PC-9 (cell line): ENCODE measurements around the gene FSIP1. TPM values are rescaled to one million over a fixed set of nuclear protein-coding genes. Genes with fewer than 3 reads are reported as not detected.

Experiments
- BruUV-seq: library from RNA; stranded (reverse); fragments of 400-500 nt; replicated peaks from 2 replicates; lab custom pipeline; 2021; lab: Mats Ljungman, UMichigan
- CTCF ChIA-PET: fragments of 300-600 bp; sonication (Branson Sonifier 250); formaldehyde crosslinking; loops from one replicate; lab custom pipeline; 2022; ENCODE audit warnings: antibody characterized with exemption; lab: Charles Lee
- POLR2A ChIA-PET: fragments of 300-600 bp; sonication (Branson Sonifier 250); formaldehyde crosslinking; loops from one replicate; lab custom pipeline; 2022; ENCODE audit warnings: antibody characterized with exemption; ENCODE audit not compliant: unreplicated experiment; lab: Charles Lee
- DNase-seq, 2 experiments: peaks; one replicate each; pipeline versions ENCODE4 v3.0.0 to v3.0.0-alpha.2; 2015 to 2022; ENCODE audit warnings: mixed read lengths in 1 of 2
- H2AFZ ChIP-seq: fragments of 200-600 bp; sonication (generic); 2 replicates; pipeline ENCODE4 v1.8.1; 2017; ENCODE audit warnings: antibody characterized with exemption
- H3F3A ChIP-seq: fragments of 200-600 bp; sonication (generic); 2 replicates; pipeline ENCODE4 v1.8.1; 2017; ENCODE audit warnings: antibody characterized with exemption, mild to moderate bottlenecking, low read depth; ENCODE audit not compliant: insufficient read depth
- H3K27ac ChIP-seq: fragments of 200-600 bp; sonication (generic); 2 replicates; pipeline ENCODE4 v1.6.1; 2016; ENCODE audit warnings: mixed run types
- H3K27me3 ChIP-seq: fragments of 200-600 bp; sonication (generic); 2 replicates; pipeline ENCODE4 v1.6.1; 2016; ENCODE audit warnings: low read depth, mixed run types; ENCODE audit not compliant: insufficient read depth
- H3K36me3 ChIP-seq: fragments of 200-600 bp; sonication (generic); 2 replicates; pipeline ENCODE4 v1.6.1; 2016; ENCODE audit warnings: low read depth, mixed run types
- H3K4me1 ChIP-seq: fragments of 200-600 bp; sonication (generic); replicated peaks from 2 replicates; pipeline ENCODE4 v1.6.1; 2016; ENCODE audit warnings: mixed run types; ENCODE audit not compliant: insufficient read depth
- H3K4me2 ChIP-seq: fragments of 200-600 bp; sonication (generic); 2 replicates; pipeline ENCODE4 v1.6.1; 2017; ENCODE audit warnings: mixed run types
- H3K4me3 ChIP-seq: fragments of 200-600 bp; sonication (generic); 2 replicates; pipeline ENCODE4 v1.6.1; 2016; ENCODE audit warnings: mixed run types
- H3K79me2 ChIP-seq: fragments of 200-600 bp; sonication (generic); 2 replicates; pipeline ENCODE4 v1.6.1; 2017; ENCODE audit warnings: low read depth, mixed run types
- H3K9me2 ChIP-seq: fragments of 200-600 bp; sonication (generic); 2 replicates; pipeline ENCODE4 v1.8.1; 2017; ENCODE audit warnings: mild to moderate bottlenecking; ENCODE audit not compliant: insufficient read depth
- H3K9me3 ChIP-seq: fragments of 200-600 bp; sonication (generic); 2 replicates; pipeline ENCODE4 v1.8.1; 2016; ENCODE audit warnings: low read depth; ENCODE audit not compliant: insufficient read depth
- H4K20me1 ChIP-seq: fragments of 200-600 bp; sonication (generic); 2 replicates; pipeline ENCODE4 v1.8.1; 2017; ENCODE audit not compliant: insufficient read depth
- EZH2 ChIP-seq: fragments of 200-600 bp; sonication (generic); IDR thresholded peaks from 2 replicates; pipeline ENCODE4 v1.8.0; 2017; ENCODE audit warnings: antibody characterized with exemption, low read depth
- intact Hi-C: fragments of 100-400 bp; cut with micrococcal nuclease; formaldehyde crosslinking; loops from one replicate; pipeline ENCODE4 v1.10.0; 2022; ENCODE audit not compliant: unreplicated experiment
- total RNA-seq: library from RNA; stranded (reverse); gene quantifications from 2 replicates; pipeline ENCODE4 v1.2.3, GENCODE V29; 2021
- TF ChIP-seq, protein P1 (sequence below): fragments of 200-600 bp; sonication (generic); conservative IDR thresholded peaks from 2 replicates; pipeline ENCODE4 v1.6.1; 2017; ENCODE audit warnings: mixed run types, antibody characterized with exemption, mild to moderate bottlenecking, moderate library complexity

The FSIP1 gene
- total RNA-seq, 1 experiment from 2014 or later: 1.2 TPM

DNA sequence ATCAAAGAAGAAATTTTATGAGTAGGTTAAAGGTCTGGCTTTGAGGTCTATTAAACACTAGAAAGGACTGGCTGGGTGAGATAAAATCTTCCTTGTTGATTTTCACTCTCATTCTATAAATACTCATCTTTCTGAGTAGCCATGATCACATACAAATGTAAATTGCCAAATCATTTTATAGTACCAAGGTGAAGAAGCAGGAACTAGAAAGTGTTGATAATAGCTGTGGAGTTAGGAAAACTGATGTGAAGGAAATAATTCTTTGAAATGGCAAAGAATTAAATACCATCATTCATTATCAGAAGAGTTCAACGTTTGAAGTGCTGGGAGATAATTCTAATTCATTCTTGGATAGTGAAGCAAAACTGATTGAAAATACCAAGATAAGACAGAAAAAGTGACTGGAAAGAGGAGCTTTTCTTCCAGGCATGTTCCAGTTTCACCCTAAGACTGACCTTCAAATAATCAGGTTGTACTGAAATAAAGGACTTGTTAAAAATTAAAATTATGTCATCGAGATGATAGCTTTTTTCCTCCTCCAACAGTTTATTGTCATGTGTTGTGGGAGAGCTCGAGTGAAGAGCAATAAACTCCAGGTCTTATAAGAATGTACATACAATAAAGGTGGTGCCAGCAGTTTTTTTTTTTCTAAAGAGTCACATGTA lies 184.3 kb downstream of the FSIP1 start:
- Histone ChIP-seq H4K20me1 (no peaks in the 10 kb centered on the region), H3K79me2 (no peaks in the 10 kb centered on the region), H3K27me3 (no peaks in the 10 kb centered on the region), H3K4me3 (no peak overlapping the region), H3K4me2 (no peak overlapping the region), H3K9me3 (no peaks in the 10 kb centered on the region), H3K9me2 (no peaks in the 10 kb centered on the region), H3K4me1 (no peaks in the 10 kb centered on the region), H3F3A (peaks cover 23% of the 10 kb centered on the region; the same call in 1 of the 2 replicates), H3K36me3 (peaks cover 13% of the 10 kb centered on the region; the same call in 1 of the 2 replicates), H2AFZ (no peak overlapping the region), H3K27ac (0 out of 2 replicates have a peak overlapping the region, but pooled peaks have one; percentile 23)
- TF ChIP-seq, protein P1, sequence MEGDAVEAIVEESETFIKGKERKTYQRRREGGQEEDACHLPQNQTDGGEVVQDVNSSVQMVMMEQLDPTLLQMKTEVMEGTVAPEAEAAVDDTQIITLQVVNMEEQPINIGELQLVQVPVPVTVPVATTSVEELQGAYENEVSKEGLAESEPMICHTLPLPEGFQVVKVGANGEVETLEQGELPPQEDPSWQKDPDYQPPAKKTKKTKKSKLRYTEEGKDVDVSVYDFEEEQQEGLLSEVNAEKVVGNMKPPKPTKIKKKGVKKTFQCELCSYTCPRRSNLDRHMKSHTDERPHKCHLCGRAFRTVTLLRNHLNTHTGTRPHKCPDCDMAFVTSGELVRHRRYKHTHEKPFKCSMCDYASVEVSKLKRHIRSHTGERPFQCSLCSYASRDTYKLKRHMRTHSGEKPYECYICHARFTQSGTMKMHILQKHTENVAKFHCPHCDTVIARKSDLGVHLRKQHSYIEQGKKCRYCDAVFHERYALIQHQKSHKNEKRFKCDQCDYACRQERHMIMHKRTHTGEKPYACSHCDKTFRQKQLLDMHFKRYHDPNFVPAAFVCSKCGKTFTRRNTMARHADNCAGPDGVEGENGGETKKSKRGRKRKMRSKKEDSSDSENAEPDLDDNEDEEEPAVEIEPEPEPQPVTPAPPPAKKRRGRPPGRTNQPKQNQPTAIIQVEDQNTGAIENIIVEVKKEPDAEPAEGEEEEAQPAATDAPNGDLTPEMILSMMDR: no peak
- no peak for TF ChIP-seq EZH2
- no TSS peak for BruUV-seq
- ChIA-PET POLR2A (interaction anchor here (0.6 to 0.7 kb wide), 3 partner anchors 20 to 628 kb away, joined by 3 to 4 read pairs (median 4); no protein-coding TSS in a partner anchor), CTCF (no interaction called here)
- no peak for DNase-seq
- intact Hi-C loops: loop anchor here (5.0 kb wide), 3 partner anchors 44 to 159 kb away; no protein-coding TSS in a partner anchor

DNA sequence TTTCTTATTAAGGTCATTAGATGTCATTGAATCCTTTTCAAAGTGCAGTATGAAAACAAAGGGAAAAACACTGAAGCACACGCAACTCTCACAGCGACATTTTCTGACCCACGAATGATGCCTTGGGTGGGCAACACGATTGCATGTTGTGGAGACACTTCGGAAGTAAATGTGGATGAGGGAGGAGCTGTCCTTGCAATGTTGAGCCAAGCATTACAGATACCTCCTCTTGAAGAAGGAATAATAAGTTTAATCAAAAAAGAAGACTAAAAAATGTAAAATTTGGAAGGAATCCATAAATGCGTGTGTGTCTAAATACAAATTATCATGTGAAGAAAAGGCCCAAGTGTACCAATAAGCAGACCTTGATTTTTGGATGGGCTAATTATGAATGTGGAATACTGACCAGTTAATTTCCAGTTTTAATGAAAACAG lies 184.9 kb downstream of the FSIP1 start:
- Histone ChIP-seq H3F3A (peaks cover 23% of the 10 kb centered on the region; the same call in 1 of the 2 replicates), H3K4me3 (no peak overlapping the region), H3K79me2 (no peaks in the 10 kb centered on the region), H3K27me3 (no peaks in the 10 kb centered on the region), H2AFZ (no peak overlapping the region), H3K4me1 (no peaks in the 10 kb centered on the region), H4K20me1 (no peaks in the 10 kb centered on the region), H3K9me3 (no peaks in the 10 kb centered on the region), H3K36me3 (peaks cover 17% of the 10 kb centered on the region; the same call in 1 of the 2 replicates), H3K9me2 (no peaks in the 10 kb centered on the region), H3K27ac (no peak overlapping the region), H3K4me2 (no peak overlapping the region)
- CTCF ChIA-PET: no interaction called here
- DNase-seq: no peak
- BruUV-seq: no TSS peak
- intact Hi-C loops: loop anchor here (5.0 kb wide), 3 partner anchors 45 to 160 kb away; no protein-coding TSS in a partner anchor
- TF ChIP-seq, protein P1: no peak
- no peak for TF ChIP-seq EZH2
- POLR2A ChIA-PET: interaction anchor here (0.6 kb wide), 1 partner anchor 628 kb away, joined by 4 read pairs; no protein-coding TSS in a partner anchor

DNA sequence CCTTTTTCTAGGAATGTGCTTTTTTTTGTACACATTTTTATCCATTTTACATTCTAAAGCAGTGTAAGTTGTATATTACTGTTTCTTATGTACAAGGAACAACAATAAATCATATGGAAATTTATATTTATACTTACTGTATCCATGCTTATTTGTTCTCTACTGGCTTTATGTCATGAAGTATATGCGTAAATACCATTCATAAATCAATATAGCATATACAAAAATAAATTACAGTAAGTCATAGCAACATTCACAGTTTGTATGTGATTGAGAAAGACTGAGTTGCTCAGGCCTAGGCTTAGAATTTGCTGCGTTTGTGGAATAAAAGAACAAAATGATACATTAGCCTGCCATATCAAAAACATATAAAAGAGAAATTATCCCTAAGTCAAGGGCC lies 185.3 kb downstream of the FSIP1 start:
- Histone ChIP-seq H3K4me2 (no peak overlapping the region), H3K4me1 (no peaks in the 10 kb centered on the region), H3F3A (peaks cover 23% of the 10 kb centered on the region; the same call in 1 of the 2 replicates), H3K4me3 (no peak overlapping the region), H3K27me3 (no peaks in the 10 kb centered on the region), H3K79me2 (no peaks in the 10 kb centered on the region), H3K27ac (no peak overlapping the region), H3K9me3 (no peaks in the 10 kb centered on the region), H3K36me3 (peaks cover 21% of the 10 kb centered on the region; the same call in 1 of the 2 replicates), H2AFZ (no peak overlapping the region), H3K9me2 (no peaks in the 10 kb centered on the region), H4K20me1 (no peaks in the 10 kb centered on the region)
- no peak for DNase-seq
- POLR2A ChIA-PET: interaction anchor here (0.5 kb wide), 1 partner anchor 206 kb away, joined by 3 read pairs; no protein-coding TSS in a partner anchor
- CTCF ChIA-PET: no interaction called here
- BruUV-seq: no TSS peak
- TF ChIP-seq EZH2: no peak
- TF ChIP-seq, protein P1: no peak
- intact Hi-C loops: loop anchor here (5.0 kb wide), 3 partner anchors 45 to 160 kb away; no protein-coding TSS in a partner anchor
